ENCODE data around the gene OR10A2.
"Not testable (repeated sequence)": the region's sequence is repeated elsewhere in the genome, so short reads cannot be mapped to it uniquely, and the experiment has no call there.

The OR10A2 gene

GRCh38 chr11:6833356-6833755, 29.5 kb upstream of the OR10A2 start:
- DNase-seq (ENCODE audit: extremely low read depth, low read depth), result no peak
- no peak for TF ChIP-seq CTCF (IDR thresholded peaks at IDR 0.05; ENCODE audit: low read depth, low read length)

GRCh38 chr11:6834021-6834420, 28.8 kb upstream of the OR10A2 start:
- no peak for TF ChIP-seq CTCF (IDR thresholded peaks at IDR 0.05; ENCODE audit: low read depth, low read length)
- no peak for DNase-seq (ENCODE audit: extremely low read depth, low read depth)

- no peak for TF ChIP-seq CTCF (IDR thresholded peaks at IDR 0.05; ENCODE audit: low read depth, low read length)
- DNase-seq (ENCODE audit: extremely low read depth, low read depth), result no peak
Observed at GRCh38 chr11:6841694-6842093, 21.2 kb upstream of the OR10A2 start.

GRCh38 chr11:6843670-6844069, 19.2 kb upstream of the OR10A2 start:
- no peak for TF ChIP-seq CTCF (IDR thresholded peaks at IDR 0.05; ENCODE audit: low read depth, low read length)
- no peak for DNase-seq (ENCODE audit: extremely low read depth, low read depth)

GRCh38 chr11:6844356-6844755, 18.5 kb upstream of the OR10A2 start:
- DNase-seq (ENCODE audit: extremely low read depth, low read depth), result no peak
- TF ChIP-seq CTCF (IDR thresholded peaks at IDR 0.05; ENCODE audit: low read depth, low read length), result no peak

GRCh38 chr11:6845383-6845782, 17.5 kb upstream of the OR10A2 start, which contains the start of gene OR10A5:
TSS of gene OR10A5 (plus strand) at chr11:6845683. CDS start at chr11:6845683, 0 bp downstream.
- DNase-seq (ENCODE audit: extremely low read depth, low read depth), result no peak
- no peak for TF ChIP-seq CTCF (IDR thresholded peaks at IDR 0.05; ENCODE audit: low read depth, low read length)

- no peak for DNase-seq (ENCODE audit: extremely low read depth, low read depth)
- no peak for TF ChIP-seq CTCF (IDR thresholded peaks at IDR 0.05; ENCODE audit: low read depth, low read length)
Observed at GRCh38 chr11:6850526-6850925, 12.3 kb upstream of the OR10A2 start.

GRCh38 chr11:6854801-6855200, 8.1 kb upstream of the OR10A2 start:
- DNase-seq (ENCODE audit: extremely low read depth, low read depth), result not testable (repeated sequence)
